GM18499 (cell line): Measurements from ENCODE around the gene CDK14.

Experiments used
- ATAC-seq: cut with Tn5 transposase; IDR thresholded peaks from one replicate; pipeline ENCODE4 v1.9.1; 2021; ENCODE audit warnings: moderate number of reproducible peaks; ENCODE audit not compliant: insufficient read depth, unreplicated experiment

The CDK14 gene

DNA sequence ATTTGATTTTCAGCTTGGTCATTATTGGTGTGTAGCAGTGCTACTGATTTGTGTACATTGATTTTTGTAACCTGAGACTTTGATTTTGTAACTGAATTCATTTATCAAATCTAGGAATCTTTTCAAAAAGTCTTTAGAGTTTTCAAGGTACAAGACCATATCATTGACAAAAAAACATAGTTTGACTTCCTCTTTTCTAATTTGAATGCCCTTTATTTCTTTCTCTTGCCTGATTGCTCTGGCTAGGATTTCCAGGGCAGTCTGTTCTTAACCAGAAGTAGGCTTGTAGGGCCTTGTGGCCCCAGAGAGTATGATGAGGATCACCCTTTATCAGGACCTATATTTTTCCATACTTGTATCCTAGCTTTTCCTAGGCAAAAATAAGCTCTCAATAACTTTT is 433.6 kb downstream of the CDK14 start:
- no peak for ATAC-seq

DNA sequence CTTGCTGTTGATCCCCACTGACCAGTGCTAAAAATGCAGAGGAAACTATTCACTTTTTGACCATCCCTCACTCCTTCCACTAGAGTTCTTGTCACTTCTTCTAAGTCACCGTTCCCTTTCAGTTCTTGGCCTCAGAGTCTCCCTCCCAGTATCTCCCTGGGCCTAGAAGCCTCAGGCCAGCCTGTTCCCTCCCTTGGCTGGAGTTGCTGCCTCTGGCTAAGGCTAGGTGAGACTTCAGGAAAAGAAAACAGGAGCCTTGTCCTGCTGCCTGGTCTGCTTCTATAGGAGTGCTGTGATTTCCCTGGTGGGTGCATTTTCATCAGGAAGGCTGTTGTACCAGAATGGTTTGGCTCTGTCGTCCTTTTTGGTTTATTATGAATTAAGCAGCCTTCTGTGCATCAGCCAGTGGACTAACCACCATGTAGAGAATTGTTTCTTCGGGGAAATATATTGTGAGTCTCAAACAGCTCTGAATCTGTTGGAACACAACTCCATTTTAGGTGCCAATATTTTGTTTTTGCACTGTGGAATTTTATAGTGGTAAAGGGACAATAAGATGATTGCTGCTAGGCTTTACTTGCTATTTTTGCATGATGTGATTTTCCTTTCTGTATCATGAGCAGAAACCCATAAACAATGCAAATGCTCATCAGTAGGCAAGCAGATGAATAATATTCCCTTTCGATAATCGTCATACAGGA is 434.7 kb downstream of the CDK14 start:
- no peak for ATAC-seq

- no peak for ATAC-seq
Measured at GRCh38 chr7:91031757-91032156, 435.6 kb downstream of the CDK14 start.

DNA sequence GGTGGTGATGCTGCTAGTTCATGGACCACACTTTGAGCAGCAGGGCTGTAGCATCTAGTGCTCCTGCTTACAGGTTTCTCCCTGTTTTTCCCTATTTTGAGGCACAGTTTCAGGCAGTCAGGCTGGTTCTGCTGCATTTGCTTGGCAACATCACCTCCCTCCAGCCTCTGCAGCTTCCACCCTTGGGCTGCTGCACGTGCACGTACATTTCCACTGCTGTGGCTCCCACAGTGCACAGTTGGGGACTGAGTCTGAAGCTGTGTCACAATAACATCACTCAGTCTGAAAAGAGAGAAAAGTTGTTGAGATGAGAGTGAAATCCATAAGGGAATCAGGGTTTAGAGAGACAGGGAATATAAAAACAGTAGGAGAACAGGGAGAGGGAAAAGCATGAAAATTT is 437.5 kb downstream of the CDK14 start:
- no peak for ATAC-seq

DNA sequence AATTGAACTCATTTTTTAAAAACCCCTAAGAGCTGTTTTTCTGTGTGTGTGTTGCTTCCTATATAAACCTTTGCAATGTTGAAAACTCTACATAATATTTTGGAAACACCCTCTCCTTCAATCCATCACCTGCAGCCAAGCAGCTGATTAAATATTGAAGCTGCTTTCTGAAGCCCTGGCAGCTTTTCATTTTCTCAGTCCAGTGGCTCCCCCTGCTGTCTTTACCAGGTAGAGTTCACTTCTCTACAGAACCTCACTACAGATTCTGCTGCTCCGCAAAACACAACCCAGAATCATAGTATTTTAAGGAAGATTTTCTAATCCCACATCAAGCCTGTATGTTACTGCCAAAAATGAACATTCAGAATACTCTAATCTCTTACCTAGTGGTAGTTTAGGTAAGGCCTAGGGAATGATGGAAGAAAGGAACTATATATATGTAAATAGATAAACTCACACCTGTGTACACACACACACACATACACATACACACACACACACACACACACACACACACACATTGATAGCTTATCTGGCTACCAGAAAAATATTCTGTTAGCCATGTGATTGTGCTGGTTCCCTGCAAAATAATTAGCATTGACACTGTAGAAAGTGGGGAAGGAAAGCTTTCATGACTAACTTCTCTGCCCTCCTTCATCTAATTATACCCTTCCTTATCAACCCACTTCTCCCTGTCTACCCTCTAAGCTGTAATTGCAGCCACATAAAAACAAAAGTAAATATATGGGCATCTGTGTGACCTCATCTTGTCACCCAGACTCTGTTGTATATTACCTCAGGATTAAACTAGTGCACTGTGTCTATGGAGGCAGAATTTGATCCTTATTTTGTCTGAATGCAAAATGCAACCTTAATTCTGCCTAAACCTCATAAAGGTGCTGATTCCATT is 438.6 kb downstream of the CDK14 start:
- ATAC-seq = no peak

- ATAC-seq = peak; percentile 81
Measured at GRCh38 chr7:91039033-91039432, 442.9 kb downstream of the CDK14 start.

DNA sequence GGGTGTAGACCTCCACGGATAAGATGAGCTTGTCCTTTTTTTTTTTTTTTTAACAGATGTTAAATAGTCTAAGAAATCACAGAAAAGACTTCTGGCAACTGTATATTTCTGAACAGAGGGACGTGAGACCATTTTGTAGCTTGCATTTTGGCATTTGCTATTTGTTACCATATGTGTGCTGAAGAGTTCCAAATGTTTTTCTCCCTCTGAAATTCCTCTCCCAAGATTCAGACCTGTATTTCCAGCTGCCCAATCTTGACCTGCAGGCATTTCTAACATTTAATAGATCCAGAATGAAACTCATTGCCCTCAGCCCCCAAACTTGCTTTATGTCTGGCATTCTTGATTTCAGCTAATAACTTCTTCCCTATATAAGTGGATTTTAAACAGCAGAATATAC is 445.0 kb downstream of the CDK14 start:
- ATAC-seq = no peak

DNA sequence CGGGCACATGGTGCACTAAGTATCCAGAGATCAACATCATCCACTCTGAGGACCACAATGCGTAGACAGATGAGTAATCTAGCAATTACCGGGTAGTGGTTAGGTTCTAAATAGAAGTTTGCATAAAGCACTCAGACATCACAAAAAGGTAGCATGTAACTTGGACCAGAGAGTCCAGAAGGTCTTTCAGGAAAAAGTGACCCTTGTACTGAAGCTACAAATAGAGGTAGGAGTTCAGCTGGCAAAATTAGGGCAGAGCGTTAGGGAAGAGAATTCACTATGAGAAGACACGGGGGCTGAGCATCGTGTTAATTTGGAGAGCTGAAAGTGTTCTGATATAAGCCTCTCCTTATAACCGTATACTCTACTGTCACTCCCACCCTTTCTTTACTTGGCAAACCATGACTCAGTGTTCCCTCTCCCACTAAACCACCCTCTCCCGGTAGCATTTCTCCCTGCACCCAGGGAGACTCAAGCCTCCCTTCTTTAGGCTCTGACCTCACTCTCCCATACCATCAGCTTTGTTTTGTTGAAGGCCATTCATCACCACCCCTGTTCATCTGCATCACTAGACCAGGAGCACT is 445.9 kb downstream of the CDK14 start:
- ATAC-seq = no peak

DNA sequence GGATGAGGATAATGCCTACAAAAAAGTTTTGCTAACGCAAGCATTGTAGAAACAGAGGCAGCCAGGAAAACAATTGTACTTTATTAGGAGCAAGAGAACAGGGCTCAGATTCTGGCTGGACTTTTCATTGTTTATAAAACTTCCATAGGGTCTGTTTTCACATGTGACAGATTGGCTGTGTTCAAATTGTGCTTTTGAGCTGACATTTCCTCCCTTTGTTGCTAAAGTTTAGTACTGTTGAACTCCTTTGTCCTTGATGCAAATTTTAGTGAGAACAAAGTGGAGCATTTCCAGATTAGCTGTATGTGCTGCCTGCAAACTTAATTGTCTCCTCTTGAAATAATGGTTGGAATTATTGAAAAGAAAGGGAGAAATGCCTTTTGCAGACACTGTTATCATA is 447.1 kb downstream of the CDK14 start:
- ATAC-seq = no peak

- no peak for ATAC-seq
Measured at GRCh38 chr7:91043924-91044645, 448.0 kb downstream of the CDK14 start.

DNA sequence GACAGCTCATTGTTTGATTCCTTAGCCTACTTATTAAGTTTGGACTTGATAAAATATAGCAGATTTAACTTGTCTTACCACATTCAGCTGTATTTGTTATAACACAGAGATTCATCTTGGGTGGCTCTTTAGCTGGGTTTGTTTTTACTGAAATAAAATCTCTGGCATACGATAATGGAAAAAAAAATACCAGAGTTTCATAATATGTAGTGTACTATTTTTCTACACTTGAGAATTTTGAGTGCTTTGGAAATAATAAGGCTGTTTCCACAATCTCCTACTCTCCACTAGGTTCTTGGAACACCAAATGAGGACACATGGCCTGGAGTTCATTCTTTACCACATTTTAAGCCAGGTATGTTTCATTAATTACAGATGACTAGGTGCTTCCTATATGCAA is 449.5 kb downstream of the CDK14 start:
- no peak for ATAC-seq

DNA sequence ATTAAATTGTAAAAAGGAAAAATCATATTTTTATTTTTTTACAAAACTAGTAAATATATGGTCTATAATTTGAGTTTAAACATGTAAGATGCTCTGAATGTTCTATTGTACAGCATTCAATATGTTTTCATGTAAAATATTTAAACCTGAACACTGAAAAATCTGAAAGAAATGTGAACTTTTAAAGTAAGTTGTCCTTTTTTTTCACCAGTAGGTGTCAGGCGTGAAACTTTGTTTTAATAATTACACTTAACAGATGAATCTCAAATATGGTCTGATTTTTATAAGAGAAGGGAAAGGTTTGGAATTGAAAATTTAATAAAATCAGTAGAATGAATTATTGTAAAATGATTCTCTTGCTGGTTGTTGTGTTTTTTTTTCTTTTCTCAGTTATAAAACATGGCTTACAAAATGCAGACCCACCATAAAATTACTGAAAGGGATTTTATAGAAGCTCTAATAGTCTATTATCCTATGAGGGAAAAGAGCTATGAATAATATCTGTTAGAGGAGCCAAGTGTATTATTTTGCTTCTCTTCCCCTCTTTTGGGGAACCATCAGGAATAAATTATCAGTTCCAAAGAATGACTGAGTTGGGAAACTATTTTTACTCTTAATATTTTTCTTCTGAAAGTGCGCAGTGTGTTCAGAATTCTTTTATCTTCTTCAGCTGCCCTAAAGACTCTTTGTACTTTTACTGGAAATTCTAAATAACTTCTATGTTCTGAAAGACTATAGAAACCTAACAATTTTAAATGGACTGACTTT is 450.4 kb downstream of the CDK14 start:
- ATAC-seq = no peak

- ATAC-seq = no peak
Measured at GRCh38 chr7:91047636-91048035, 451.5 kb downstream of the CDK14 start.

GRCh38 chr7:91050677-91051076 is 454.6 kb downstream of the CDK14 start:
- peak; percentile 83 for ATAC-seq

DNA sequence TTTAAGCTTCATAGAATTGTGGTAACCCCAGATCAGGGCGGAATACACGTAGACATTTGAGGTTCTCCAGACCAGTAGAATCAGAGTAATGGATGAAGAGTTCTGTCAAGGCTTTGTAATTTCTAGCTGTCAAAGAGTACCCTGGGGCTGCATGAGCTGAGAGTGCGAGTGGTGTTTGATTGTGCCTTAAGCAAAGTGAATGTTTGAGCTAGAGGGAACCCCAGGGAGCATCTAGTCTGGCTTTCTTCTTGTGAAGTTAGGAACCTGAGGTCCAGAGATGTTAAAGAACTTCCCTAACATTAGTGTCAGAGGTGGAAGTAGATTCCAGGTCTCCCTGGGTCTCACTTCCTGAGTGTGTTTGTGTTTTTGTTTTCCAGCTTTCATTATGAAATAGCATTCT is 455.8 kb downstream of the CDK14 start:
- ATAC-seq = no peak

DNA sequence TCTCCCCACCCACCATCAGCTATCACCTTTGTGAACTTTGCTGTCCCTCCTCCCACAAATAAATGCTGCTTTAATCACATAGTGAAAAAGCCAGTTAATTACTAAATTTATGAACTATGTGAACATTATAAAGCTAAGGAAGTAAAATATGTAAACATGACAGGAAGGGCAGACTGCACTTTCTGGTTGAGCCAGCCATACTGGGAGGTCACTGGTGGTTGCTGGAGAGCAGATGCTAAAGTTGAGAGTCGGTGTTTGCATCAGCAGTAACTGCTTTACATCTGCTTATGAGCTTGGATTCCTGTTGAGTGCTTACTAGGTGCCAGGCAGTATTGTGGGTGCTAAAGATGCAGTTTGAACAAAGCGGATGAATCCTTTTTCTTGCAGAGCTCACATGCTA is 458.3 kb downstream of the CDK14 start:
- no peak for ATAC-seq

- ATAC-seq = no peak
Measured at GRCh38 chr7:91055219-91055618, 459.1 kb downstream of the CDK14 start.

DNA sequence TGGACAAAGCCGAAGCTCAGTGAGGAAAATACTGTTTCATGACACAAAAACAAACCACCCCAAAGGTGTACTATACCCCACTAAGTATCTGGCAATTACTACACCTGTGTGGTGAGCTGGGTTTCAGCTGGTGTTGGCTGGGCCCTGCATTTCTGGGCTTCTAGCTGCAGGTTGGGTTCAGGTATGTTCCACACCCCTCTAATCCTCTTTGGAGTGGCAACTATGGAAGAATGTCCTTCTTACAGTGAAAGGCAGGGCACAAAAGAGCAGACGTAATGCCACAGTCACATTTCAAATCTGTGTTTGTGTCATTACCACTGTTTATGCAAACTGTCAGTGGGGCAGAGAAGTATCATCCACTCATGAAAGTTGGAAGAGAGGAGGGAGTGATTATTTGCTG is 466.6 kb downstream of the CDK14 start:
- no peak for ATAC-seq

GRCh38 chr7:91064052-91064451 is 467.9 kb downstream of the CDK14 start:
- no peak for ATAC-seq

DNA sequence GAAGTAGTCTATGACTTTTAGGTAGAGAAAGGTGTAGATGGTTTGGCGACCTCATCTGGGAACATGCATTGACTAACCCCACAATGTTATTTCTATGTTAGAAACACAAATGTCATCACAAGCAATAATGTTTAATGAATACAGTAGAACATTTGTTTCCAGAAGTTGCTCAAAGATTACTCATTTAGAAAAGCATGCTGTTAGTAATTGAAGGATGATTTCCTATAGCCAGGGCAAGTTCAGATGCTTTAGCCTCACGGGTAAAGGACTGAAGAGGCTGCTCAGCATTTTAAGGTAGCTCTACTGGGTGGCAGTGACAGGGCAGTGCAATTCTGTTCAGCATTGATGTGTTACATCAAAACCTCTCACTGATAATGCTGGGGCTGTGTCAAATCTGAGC is 468.8 kb downstream of the CDK14 start:
- ATAC-seq = no peak
